Measurements from ENCODE around the gene OR12D1. TPM values are rescaled to one million over a fixed set of nuclear protein-coding genes. Genes with fewer than 3 reads are reported as not detected.
"Not testable (repeated sequence)": the region's sequence is repeated elsewhere in the genome, so short reads cannot be mapped to it uniquely, and the experiment has no call there.

OR12D1 gene
- total RNA-seq = not detected

DNA sequence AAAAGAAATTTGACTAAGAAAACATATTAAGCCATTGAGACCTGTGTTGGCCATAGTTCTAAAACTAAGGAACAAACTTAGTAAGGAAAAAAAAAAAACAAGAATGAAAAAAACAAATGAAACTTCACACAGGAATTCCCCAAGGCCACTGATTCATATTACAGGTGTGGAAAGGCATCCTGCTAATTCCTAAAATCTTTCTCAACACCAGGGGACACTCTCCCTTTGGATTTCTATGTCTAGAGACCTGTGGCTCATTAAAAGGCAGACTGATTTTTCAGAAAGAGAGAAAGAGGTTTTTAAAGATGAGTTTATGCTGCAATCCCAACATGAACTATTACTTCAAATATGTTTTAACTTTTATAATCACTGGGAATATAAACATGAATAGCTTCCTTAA lies at the start of gene OR12D1:
TSS of gene OR12D1 (plus strand) at position 341 of the 400 bp plus-strand sequence.
- DNase-seq (ENCODE audit: low spot score) = no peak
- ATAC-seq = peak; percentile 64

- ATAC-seq = no peak
- DNase-seq (ENCODE audit: low spot score) = no peak
These were observed 46.0 kb upstream of the OR12D1 start, which contains the start of gene OR5V1 for GRCh38 chr6:29368765-29369164. Gene OR5V1, minus strand, starts transcription at chr6:29368865. Its CDS starts 12,670 bp downstream, at chr6:29356195.

GRCh38 chr6:29375191-29375590 lies 39.5 kb upstream of the OR12D1 start, which contains the start of gene OR12D3:
Gene OR12D3, minus strand, starts transcription at chr6:29375291. Its CDS starts 4 bp downstream, at chr6:29375287.
- ATAC-seq = no peak
- DNase-seq (ENCODE audit: low spot score) = no peak

DNA sequence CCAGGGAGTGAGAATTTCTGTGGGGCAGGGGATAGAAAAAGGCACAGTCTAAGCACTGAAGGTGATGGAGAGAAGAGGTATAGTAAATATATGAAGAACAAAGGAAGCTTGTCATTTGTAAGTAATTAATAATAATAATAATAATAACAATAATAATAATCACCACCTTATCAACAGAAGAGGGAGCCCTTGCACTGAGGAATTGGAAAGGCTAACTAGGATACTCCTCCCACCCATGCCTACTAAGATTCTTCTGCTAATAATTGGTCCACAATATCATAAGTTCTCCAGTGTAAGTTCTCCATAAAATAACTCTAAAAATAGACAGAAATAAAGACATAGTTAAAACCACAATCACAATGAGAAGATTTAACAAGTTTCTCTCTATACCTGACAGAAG lies 38.7 kb upstream of the OR12D1 start:
- no peak for ATAC-seq
- no peak for DNase-seq (ENCODE audit: low spot score)

GRCh38 chr6:29388533-29388932 lies 26.2 kb upstream of the OR12D1 start:
- no peak for DNase-seq (ENCODE audit: low spot score)
- no peak for ATAC-seq

DNA sequence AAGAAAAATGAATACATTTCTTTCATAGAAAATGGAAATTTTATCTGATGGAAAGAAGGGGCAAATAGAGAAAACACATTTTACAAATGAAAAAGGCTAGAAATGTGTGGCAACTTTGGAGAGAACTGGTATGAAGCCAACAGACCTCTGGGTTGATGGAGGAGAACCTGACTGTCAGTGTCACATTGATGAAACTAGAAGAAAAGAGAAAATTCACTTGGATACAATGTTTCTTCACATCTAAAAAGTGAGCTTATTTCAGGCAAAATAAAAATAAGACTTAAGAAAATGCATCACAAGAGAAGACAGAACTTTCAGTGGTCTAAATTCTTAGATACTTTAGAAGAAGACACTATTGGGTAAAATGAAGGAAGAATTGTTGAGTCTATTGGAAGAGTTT lies 19.4 kb upstream of the OR12D1 start, which contains the start of gene OR12D2:
TSS of gene OR12D2 (plus strand) at position 301 of the 400 bp plus-strand sequence. CDS start 1,069 bp downstream, outside the sequence.
- DNase-seq (ENCODE audit: low spot score) = no peak
- no peak for ATAC-seq

GRCh38 chr6:29399525-29399924 lies 15.2 kb upstream of the OR12D1 start:
- ATAC-seq = no peak

GRCh38 chr6:29403801-29404200 lies 10.9 kb upstream of the OR12D1 start:
- no peak for ATAC-seq
- no peak for DNase-seq (ENCODE audit: low spot score)

More at GRCh38 chr6:29399525-29399924, 15.2 kb upstream of the OR12D1 start:
- DNase-seq (ENCODE audit: low spot score) = no peak

DNA sequence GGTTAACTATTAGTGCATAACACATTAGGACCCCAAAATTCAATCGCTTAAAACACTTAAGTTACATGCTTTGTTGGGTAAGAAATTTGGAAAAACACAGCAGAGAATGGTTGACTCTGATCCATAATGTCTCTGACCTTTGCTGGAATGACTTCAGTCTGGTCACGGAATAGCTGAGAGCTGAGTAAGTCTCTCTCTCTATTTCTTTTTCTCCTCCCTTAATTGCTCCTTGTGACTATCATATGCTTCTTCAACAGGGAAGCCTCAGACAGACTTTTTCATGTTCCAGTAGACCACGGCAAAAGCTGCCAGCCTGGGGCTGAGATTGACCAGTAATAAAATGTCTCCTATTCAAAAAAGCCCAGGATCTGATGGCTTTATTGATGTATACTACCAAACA lies 4.8 kb downstream of the OR12D1 start:
- DNase-seq (ENCODE audit: low spot score) (no peak), ATAC-seq (no peak)

GRCh38 chr6:29424168-29424567 lies 9.4 kb downstream of the OR12D1 start:
- ATAC-seq (no peak), DNase-seq (ENCODE audit: low spot score) (no peak)

DNA sequence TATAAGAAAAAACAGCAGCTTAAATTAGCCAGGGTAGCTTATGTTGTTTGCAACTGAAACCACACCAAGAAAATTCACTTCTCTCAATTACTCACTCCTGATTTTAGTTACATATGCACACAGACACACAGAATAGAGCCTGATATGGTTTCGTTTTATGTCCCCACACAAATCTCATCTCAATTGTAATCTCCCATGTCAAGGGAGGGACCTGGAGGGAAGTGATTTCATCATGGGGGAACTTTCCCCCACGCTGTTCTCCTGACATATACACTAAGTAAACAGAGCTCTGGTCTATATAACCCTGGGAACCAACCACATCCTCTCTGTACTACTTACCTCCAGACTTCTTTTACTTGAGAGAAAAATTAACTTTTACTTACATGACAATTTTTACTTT lies 9.8 kb downstream of the OR12D1 start:
- DNase-seq (ENCODE audit: low spot score) (no peak), ATAC-seq (no peak)

DNA sequence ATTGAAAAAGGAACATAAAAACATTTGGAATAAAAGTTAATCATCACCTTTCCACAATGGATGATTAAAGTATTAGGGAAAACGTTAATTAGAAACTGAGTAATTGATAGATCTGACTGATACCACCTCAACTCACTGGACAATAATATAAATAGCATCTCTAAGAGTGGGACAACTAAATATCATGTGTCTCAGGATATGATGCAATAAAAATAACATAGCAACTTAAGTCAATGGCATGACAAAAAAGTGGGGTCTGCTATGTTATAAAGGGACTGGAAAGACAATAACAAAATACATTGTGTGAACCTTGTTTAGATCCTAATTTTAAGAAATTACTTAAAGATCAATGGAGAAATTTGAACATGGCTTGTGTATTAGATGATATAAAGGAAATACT lies 10.3 kb downstream of the OR12D1 start:
- no peak for ATAC-seq
- no peak for DNase-seq (ENCODE audit: low spot score)

DNA sequence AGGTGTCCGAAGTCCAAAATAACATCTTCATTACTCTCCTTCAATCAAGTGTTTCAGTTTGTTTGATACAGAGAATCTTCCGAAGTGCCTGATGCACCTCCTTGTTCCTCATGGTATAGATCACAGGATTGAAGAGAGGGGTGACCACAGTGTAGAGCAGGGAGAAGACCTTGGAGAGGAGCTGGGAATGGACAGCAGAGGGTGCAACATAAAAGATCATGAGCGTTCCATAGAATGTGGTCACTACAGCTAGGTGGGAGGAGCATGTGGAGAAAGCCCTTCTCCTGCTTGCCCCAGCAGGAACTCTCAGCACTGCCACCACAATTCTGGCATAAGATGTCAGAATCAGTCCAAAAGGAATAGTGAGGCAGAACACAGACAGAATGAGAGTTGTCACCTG lies 11.9 kb downstream of the OR12D1 start:
- ATAC-seq (no peak), DNase-seq (ENCODE audit: low spot score) (no peak)

- DNase-seq (ENCODE audit: low spot score); ATAC-seq: not testable (repeated sequence)
These were observed 22.0 kb downstream of the OR12D1 start for GRCh38 chr6:29436730-29437129.

- DNase-seq (ENCODE audit: low spot score) (no peak), ATAC-seq (no peak)
These were observed 24.3 kb downstream of the OR12D1 start, which contains the start of gene OR10C1 for GRCh38 chr6:29439006-29439405. Gene OR10C1, plus strand, starts transcription at chr6:29439306. Its CDS starts 710 bp downstream, at chr6:29440016.

- no peak for ATAC-seq
These were observed 28.0 kb downstream of the OR12D1 start for GRCh38 chr6:29442719-29443118.

GRCh38 chr6:29444031-29444430 lies 29.3 kb downstream of the OR12D1 start:
- not testable (repeated sequence) for DNase-seq (ENCODE audit: low spot score); ATAC-seq

More at GRCh38 chr6:29442719-29443118, 28.0 kb downstream of the OR12D1 start:
- no peak for DNase-seq (ENCODE audit: low spot score)

- ATAC-seq (no peak), DNase-seq (ENCODE audit: low spot score) (no peak)
These were observed 32.9 kb downstream of the OR12D1 start for GRCh38 chr6:29447670-29448069.

DNA sequence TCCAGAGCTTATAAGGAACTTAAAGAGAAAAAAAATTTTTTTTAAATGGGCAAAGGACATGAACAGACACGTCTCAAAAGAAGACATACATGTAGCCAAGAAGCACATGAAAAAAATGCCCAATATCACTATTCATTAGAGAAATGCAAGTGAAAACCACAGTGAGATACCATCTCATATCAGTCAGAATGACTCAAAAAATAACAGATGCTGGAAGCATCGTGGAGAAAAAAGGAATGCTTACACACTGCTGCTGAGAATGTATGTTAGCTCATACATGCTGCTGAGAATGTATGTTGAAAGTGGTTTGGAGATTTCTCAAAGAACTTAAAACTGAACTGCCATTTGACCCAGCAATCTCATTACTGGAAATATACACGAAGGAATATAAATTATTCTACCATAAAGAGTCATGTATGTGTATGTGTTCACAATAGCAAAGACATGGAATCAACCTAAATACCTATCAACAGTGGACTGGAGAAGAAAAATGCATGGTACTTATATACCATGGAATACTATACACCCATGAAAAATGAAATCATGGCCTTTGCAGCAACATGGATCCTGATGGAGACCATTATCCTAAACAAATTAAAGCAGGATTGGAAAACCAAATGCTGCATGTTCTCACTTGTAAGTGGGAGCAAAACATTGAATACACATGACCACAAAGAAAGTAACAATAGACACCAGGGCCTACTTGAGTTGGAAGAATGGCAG lies 36.9 kb downstream of the OR12D1 start:
- ATAC-seq (no peak), DNase-seq (ENCODE audit: low spot score) (no peak)

DNA sequence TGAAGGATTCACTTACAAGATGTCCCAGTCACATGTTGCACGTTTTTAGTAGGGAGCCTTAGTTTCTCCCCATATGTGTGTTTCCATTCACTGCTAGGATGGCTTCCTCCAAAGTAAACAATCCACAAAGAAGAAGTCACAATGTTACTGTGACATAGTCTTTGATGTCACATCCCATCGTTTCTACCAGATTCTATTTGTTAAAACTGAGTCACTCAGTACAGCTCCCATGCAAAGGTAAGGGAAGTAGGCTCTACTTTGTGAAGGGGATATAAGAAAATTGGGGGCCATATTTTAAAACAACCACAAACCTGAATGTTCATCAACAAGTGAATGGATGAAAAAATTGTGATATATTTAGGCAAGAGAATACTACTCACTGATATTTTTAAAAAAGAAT lies 42.2 kb downstream of the OR12D1 start, which contains the start of the genes OR11A1 and OR2H1:
TSS of gene OR11A1 (minus strand) at position 101 of the 400 bp plus-strand sequence. CDS start 29,430 bp downstream, outside the sequence.
TSS of gene OR2H1 (plus strand) at position 185 of the 400 bp plus-strand sequence. CDS start 4,615 bp downstream, outside the sequence.
- DNase-seq (ENCODE audit: low spot score) = no peak
- ATAC-seq = no peak

DNA sequence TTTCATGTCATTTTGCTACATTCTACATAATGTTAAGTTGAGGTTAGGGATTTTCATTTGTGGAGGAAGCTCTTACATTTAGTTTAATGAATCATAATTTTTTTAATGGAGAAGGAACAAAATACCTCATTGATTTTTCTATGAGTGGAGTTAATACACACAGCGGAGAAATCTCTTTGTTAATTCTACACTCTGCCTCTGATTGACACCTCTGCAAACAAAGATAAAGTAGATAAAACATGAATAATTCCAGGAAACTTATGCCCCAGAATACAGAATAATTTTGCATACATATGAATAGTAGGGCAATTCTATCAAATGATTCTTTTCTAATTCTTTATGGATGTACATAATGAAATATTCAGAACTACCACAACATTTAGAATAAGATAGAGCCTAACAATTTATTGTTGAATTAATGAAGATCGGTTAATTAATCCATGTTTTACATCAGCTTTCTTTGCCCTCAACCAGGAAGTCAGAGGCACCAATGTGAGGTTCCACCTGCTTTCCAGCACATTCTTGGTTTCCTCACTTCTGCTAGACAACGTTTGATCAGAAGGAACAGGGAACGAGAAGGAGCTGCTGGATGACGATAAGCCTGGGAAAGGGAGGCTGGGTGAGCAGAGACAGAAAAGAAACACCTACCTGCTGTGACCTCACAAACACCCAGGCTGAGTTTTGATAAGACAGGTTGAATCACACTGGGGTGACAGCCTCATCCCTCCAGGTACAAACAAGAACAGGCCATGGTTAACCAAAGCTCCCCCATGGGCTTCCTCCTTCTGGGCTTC lies 46.5 kb downstream of the OR12D1 start:
- ATAC-seq (no peak), DNase-seq (ENCODE audit: low spot score) (no peak)

Data from left lobe of liver (tissue), 2 donors.